ENCODE measurements around the gene HSD3B7.
A peak's percentile ranks its signal among the peaks of the same experiment; 100 is the strongest.

HSD3B7 gene

DNA sequence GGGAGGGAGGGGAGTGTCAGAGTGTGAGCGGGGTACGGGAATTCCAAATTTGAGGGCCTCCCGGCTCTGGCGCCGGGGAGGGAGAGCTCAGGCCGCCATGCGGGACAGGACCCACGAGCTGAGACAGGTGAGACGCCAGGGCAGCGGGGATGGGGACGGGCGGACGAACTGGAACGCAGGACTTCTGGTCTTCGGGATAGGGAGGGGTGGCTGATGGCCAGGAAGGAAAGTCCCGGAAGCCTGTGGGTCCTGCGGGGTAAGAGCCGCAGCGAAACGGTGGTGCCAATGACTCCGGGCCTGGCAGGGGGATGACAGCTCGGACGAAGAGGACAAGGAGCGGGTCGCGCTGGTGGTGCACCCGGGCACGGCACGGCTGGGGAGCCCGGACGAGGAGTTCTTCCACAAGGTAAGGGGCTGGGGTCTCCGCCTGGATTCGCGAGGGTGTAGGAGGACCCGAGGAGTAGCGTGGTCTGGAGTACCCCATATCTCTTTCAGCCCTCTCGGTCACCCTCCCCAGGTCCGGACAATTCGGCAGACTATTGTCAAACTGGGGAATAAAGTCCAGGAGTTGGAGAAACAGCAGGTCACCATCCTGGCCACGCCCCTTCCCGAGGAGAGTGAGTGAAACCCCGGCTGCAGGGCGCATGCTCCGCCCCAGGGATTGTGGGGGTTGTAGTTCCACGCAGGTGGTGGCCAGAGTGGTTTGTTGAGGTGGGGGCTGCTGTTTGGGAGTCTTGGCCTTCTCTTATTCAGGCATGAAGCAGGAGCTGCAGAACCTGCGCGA lies 48.9 kb downstream of the HSD3B7 start:
- DNase-seq (ENCODE audit: low spot score): peak; percentile 95
- TF ChIP-seq, protein P1, sequence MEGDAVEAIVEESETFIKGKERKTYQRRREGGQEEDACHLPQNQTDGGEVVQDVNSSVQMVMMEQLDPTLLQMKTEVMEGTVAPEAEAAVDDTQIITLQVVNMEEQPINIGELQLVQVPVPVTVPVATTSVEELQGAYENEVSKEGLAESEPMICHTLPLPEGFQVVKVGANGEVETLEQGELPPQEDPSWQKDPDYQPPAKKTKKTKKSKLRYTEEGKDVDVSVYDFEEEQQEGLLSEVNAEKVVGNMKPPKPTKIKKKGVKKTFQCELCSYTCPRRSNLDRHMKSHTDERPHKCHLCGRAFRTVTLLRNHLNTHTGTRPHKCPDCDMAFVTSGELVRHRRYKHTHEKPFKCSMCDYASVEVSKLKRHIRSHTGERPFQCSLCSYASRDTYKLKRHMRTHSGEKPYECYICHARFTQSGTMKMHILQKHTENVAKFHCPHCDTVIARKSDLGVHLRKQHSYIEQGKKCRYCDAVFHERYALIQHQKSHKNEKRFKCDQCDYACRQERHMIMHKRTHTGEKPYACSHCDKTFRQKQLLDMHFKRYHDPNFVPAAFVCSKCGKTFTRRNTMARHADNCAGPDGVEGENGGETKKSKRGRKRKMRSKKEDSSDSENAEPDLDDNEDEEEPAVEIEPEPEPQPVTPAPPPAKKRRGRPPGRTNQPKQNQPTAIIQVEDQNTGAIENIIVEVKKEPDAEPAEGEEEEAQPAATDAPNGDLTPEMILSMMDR (IDR thresholded peaks at IDR 0.05; ENCODE audit: extremely low read depth, missing control alignments): no peak

DNA sequence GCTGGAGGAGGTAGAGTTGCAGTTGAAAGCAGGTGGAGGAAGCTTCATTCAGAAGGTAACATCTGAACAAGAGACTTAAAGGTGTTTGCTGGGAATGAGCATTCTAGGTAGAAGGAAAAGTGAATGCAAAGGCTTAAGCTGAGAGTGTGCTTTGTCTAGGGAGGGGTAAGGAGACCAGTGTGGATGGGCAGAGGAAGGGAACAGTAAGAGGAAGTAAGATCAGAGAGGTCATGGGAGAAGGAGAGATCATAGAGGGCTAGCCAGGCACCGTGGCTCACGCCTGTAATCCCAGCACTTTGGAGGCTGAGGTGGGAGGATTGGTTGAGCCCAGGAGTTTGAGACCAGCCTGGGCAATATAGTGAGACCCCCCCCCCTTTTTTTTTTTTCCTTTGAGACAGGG lies 51.7 kb downstream of the HSD3B7 start:
- DNase-seq (ENCODE audit: low spot score): no peak
- TF ChIP-seq, protein P1 (IDR thresholded peaks at IDR 0.05; ENCODE audit: extremely low read depth, missing control alignments): no peak

All from GM20000 (cell line).